Esophagus muscularis mucosa (tissue), 4 donors: ENCODE results near the gene RNASE2.

Experiments
- EP300 ChIP-seq: sonication (generic); formaldehyde crosslinking; IDR thresholded peaks from one replicate; pipeline ENCODE4 v1.6.1; 2017; ENCODE audit warnings: antibody characterized with exemption
- POLR2AphosphoS5 ChIP-seq, 2 donors: sonication (generic); formaldehyde crosslinking; IDR thresholded peaks; one replicate each; pipeline ENCODE4 v1.6.1; 2017; ENCODE audit warnings: antibody characterized with exemption in 2 of 2
- TF ChIP-seq, protein P1 (sequence below), 3 experiments: fragments of 200-600 bp in 2 of 3; fragments of 450-650 bp in 1 of 3; sonication (generic) in 2 of 3; IDR thresholded peaks; one replicate each; pipeline ENCODE4 v1.5.1; 2017 to 2019; ENCODE audit warnings: antibody characterized with exemption in 3 of 3, mild to moderate bottlenecking in 2 of 3, moderate library complexity in 1 of 3

- TF ChIP-seq, protein P1, sequence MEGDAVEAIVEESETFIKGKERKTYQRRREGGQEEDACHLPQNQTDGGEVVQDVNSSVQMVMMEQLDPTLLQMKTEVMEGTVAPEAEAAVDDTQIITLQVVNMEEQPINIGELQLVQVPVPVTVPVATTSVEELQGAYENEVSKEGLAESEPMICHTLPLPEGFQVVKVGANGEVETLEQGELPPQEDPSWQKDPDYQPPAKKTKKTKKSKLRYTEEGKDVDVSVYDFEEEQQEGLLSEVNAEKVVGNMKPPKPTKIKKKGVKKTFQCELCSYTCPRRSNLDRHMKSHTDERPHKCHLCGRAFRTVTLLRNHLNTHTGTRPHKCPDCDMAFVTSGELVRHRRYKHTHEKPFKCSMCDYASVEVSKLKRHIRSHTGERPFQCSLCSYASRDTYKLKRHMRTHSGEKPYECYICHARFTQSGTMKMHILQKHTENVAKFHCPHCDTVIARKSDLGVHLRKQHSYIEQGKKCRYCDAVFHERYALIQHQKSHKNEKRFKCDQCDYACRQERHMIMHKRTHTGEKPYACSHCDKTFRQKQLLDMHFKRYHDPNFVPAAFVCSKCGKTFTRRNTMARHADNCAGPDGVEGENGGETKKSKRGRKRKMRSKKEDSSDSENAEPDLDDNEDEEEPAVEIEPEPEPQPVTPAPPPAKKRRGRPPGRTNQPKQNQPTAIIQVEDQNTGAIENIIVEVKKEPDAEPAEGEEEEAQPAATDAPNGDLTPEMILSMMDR (IDR thresholded peaks at IDR 0.05) = no peak
- no peak for TF ChIP-seq POLR2AphosphoS5 (IDR thresholded peaks at IDR 0.05)
- TF ChIP-seq EP300 = no peak
These were observed 1.2 kb downstream of the RNASE2 start for GRCh38 chr14:20956376-20956976.
